K562 (cell line): ENCODE data around the gene UBN2. TPM values are rescaled to one million over a fixed set of nuclear protein-coding genes. Genes with fewer than 3 reads are reported as not detected.
A peak's percentile ranks its signal among the peaks of the same experiment; 100 is the strongest.

Experiments used
- BDP1 ChIP-seq: IDR thresholded peaks from 3 replicates; pipeline ENCODE4 v1.6.1; 2011; ENCODE audit not compliant: insufficient read length, insufficient read depth
- CREB1 ChIP-seq, 2 experiments: sonication (generic) in 1 of 2; formaldehyde crosslinking in 1 of 2; IDR thresholded peaks; 2 replicates each; pipeline versions ENCODE4 v1.6.1 to v1.8.0; 2012 to 2022; ENCODE audit warnings: inconsistent platforms in 1 of 2, mild to moderate bottlenecking in 1 of 2, missing genetic modification reagents in 1 of 2, moderate library complexity in 1 of 2
- KDM1A ChIP-seq, 2 experiments: fragments of 450-650 bp; IDR thresholded peaks; 2 replicates each; pipeline ENCODE4 v1.6.1; 2016; ENCODE audit warnings: mild to moderate bottlenecking in 2 of 2
- KLF6 ChIP-seq: fragments of 250-450 bp; sonication (Bioruptor Pico); IDR thresholded peaks from 2 replicates; pipeline ENCODE4 v1.4.0; 2020; ENCODE audit warnings: mild to moderate bottlenecking, moderate library complexity, borderline replicate concordance
- NCOA6 ChIP-seq: fragments of 450-650 bp; IDR thresholded peaks from 2 replicates; pipeline ENCODE4 v1.6.1; 2017; ENCODE audit warnings: mild to moderate bottlenecking
- POLR2AphosphoS2 ChIP-seq: IDR thresholded peaks from 2 replicates; pipeline ENCODE4 v1.6.1; 2012; ENCODE audit warnings: low read length, improper control_type of control experiment
- POU5F1 ChIP-seq: fragments of 150-350 bp; IDR thresholded peaks from 2 replicates; pipeline ENCODE4 v1.6.1; 2014; ENCODE audit warnings: borderline replicate concordance, low read length, low read depth, mild to moderate bottlenecking; ENCODE audit not compliant: partially characterized antibody
- RBBP5 ChIP-seq: fragments of 200-600 bp; sonication (generic); IDR thresholded peaks from 2 replicates; pipeline ENCODE4 v1.6.1; 2012; ENCODE audit warnings: borderline replicate concordance, mild to moderate bottlenecking, low read length, control low read depth, inconsistent platforms; ENCODE audit not compliant: insufficient read depth, poor library complexity, severe bottlenecking
- RBM34 ChIP-seq: fragments of 200-400 bp; formaldehyde crosslinking; IDR thresholded peaks from 2 replicates; pipeline ENCODE4 v1.6.1; 2018; ENCODE audit warnings: low read length, borderline replicate concordance; ENCODE audit not compliant: insufficient read depth
- RUNX1 ChIP-seq: sonication (generic); IDR thresholded peaks from 2 replicates; pipeline ENCODE4 v1.6.1; 2016; ENCODE audit warnings: antibody characterized with exemption, low read depth
- SAFB2 ChIP-seq: fragments of 200-400 bp; formaldehyde crosslinking; IDR thresholded peaks from 2 replicates; pipeline ENCODE4 v1.6.1; 2018; ENCODE audit warnings: borderline replicate concordance, low read length, low read depth, moderate library complexity; ENCODE audit not compliant: severe bottlenecking
- XRCC5 ChIP-seq: fragments of 200-400 bp; formaldehyde crosslinking; IDR thresholded peaks from 2 replicates; pipeline ENCODE4 v1.6.1; 2017; ENCODE audit warnings: low read depth, mild to moderate bottlenecking, low read length
- ZNF165 ChIP-seq: fragments of 250-450 bp; sonication (Bioruptor Pico); IDR thresholded peaks from 2 replicates; pipeline ENCODE4 v1.4.0; 2020; ENCODE audit warnings: borderline replicate concordance
- ZZZ3 ChIP-seq: fragments of 450-650 bp; IDR thresholded peaks from 2 replicates; pipeline ENCODE4 v1.6.1; 2016; ENCODE audit warnings: antibody characterized with exemption, mild to moderate bottlenecking, moderate library complexity
- polyA plus RNA-seq, 8 experiments: library from polyadenylated mRNA; depleted of rRNA in 4 of 8; stranded (reverse) in 5 of 8; unstranded in 3 of 8; fragments of >200 nt; fragmentation: Nextera tagmentation in 2 of 8; fragmentation: Illumina TruSeq in 1 of 8; extraction: Ambion mirVana in 2 of 8; extraction: Trizol in 1 of 8; gene quantifications; 2 replicates each; pipeline versions ENCODE4 v1.2.1 to v1.2.3, GENCODE V29; 2011 to 2014; ENCODE audit warnings: inconsistent platforms in 1 of 8, missing spikeins in 1 of 8
- total RNA-seq, 7 experiments: library from RNA; depleted of rRNA in 6 of 7; stranded (reverse); fragments of >200 nt in 6 of 7; fragmentation: Illumina TruSeq in 2 of 7; extraction: Trizol in 2 of 7; gene quantifications; 2 replicates each; pipeline versions ENCODE4 v1.2.1 to v1.2.3, GENCODE V29; 2011 to 2021; ENCODE audit warnings: low replicate concordance in 1 of 7
- TF ChIP-seq, protein P1 (sequence below), 2 experiments: fragments of 450-650 bp in 1 of 2; sonication (generic) in 1 of 2; formaldehyde crosslinking in 1 of 2; IDR thresholded peaks; 2 replicates each; pipeline versions ENCODE4 v1.7.1 to v1.9.0; 2016 to 2022; ENCODE audit warnings: inconsistent platforms in 1 of 2, mild to moderate bottlenecking in 1 of 2, missing genetic modification reagents in 1 of 2
- TF ChIP-seq, protein P2 (sequence below): IDR thresholded peaks from 2 replicates; pipeline ENCODE4 v1.6.1; 2011; ENCODE audit not compliant: insufficient read length; ENCODE audit errors: extremely low read depth

UBN2 gene
- total and polyA plus RNA-seq, 9 of the 15 experiments (the other 6 are each of a cell fraction or from before 2014, with no cell fraction given), result 1.2 to 19.5 (median 9.9) TPM

DNA sequence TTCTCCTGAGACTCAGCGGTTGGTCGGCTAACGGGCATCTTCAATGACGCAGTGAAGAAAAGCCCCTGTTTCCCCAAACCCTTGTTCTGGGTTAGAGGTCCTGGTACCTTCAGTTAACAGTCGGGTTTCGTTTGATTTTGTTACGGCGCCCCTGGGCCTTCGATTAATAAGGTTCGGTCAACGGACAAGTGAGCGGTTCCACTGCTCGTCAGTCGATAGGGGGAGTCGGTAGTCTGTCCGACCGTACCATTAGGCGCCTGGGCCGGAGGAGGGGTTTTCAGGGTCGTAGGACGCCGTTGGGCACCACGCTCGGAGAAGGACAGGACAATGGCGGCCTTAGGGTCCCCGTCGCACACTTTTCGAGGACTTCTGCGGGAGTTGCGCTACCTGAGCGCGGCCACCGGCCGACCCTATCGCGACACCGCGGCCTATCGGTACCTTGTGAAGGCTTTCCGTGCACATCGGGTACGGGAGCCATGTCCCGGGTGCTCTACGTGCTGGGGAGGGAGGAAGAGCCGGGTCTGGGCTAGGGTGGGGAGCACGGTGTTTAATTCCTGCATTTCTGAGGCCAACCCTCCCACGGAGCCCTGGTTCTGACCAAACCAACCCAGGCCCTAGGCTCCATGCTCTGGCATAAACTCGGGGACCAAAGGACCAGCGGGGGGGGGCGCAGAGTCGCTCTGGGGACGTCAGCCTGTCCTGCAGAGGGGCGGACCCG, 110.2 kb downstream of the UBN2 start, which contains the start of gene FMC1 (continued):
- TF ChIP-seq, protein P1, sequence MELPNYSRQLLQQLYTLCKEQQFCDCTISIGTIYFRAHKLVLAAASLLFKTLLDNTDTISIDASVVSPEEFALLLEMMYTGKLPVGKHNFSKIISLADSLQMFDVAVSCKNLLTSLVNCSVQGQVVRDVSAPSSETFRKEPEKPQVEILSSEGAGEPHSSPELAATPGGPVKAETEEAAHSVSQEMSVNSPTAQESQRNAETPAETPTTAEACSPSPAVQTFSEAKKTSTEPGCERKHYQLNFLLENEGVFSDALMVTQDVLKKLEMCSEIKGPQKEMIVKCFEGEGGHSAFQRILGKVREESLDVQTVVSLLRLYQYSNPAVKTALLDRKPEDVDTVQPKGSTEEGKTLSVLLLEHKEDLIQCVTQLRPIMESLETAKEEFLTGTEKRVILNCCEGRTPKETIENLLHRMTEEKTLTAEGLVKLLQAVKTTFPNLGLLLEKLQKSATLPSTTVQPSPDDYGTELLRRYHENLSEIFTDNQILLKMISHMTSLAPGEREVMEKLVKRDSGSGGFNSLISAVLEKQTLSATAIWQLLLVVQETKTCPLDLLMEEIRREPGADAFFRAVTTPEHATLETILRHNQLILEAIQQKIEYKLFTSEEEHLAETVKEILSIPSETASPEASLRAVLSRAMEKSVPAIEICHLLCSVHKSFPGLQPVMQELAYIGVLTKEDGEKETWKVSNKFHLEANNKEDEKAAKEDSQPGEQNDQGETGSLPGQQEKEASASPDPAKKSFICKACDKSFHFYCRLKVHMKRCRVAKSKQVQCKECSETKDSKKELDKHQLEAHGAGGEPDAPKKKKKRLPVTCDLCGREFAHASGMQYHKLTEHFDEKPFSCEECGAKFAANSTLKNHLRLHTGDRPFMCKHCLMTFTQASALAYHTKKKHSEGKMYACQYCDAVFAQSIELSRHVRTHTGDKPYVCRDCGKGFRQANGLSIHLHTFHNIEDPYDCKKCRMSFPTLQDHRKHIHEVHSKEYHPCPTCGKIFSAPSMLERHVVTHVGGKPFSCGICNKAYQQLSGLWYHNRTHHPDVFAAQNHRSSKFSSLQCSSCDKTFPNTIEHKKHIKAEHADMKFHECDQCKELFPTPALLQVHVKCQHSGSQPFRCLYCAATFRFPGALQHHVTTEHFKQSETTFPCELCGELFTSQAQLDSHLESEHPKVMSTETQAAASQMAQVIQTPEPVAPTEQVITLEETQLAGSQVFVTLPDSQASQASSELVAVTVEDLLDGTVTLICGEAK (IDR thresholded peaks at IDR 0.05), result no peak
- TF ChIP-seq, protein P1 (CRISPR knock-in tag; IDR thresholded peaks at IDR 0.05), result peak; percentile 38; the same call in 1 of the 2 replicates
- no peak for TF ChIP-seq SAFB2
- TF ChIP-seq XRCC5, result no peak
- TF ChIP-seq POU5F1, result no peak
- peak; percentile 81 for TF ChIP-seq ZZZ3
- TF ChIP-seq, protein P2, sequence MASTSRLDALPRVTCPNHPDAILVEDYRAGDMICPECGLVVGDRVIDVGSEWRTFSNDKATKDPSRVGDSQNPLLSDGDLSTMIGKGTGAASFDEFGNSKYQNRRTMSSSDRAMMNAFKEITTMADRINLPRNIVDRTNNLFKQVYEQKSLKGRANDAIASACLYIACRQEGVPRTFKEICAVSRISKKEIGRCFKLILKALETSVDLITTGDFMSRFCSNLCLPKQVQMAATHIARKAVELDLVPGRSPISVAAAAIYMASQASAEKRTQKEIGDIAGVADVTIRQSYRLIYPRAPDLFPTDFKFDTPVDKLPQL, result peak; percentile 47
- peak; percentile 98 for TF ChIP-seq RBBP5
- TF ChIP-seq RBM34, result no peak
- peak; percentile 41; the same call in 1 of the 2 replicates for TF ChIP-seq RUNX1
- no peak for TF ChIP-seq NCOA6
- TF ChIP-seq KLF6 (CRISPR knock-in tag), result 0 out of 2 replicates have a peak, but pooled peaks have one; percentile 5
- TF ChIP-seq BDP1, result no peak
- TF ChIP-seq ZNF165 (CRISPR knock-in tag), result peak; percentile 19; the same call in 1 of the 2 replicates
- peak; percentile 97 for TF ChIP-seq CREB1 (IDR thresholded peaks at IDR 0.05)
- TF ChIP-seq CREB1 (CRISPR knock-in tag; IDR thresholded peaks at IDR 0.05), result peak; percentile 94
- no peak; the same call in 1 of the 2 replicates for TF ChIP-seq POLR2AphosphoS2
- TF ChIP-seq KDM1A (IDR thresholded peaks at IDR 0.05), result no peak
